Measurements from ENCODE around the gene TUBB4A.

Gene TUBB4A

GRCh38 chr19:6465663-6466062 is 36.4 kb downstream of the TUBB4A start:
- DNase-seq: no peak

GRCh38 chr19:6465006-6465405 is 37.1 kb downstream of the TUBB4A start:
- no peak for DNase-seq

DNA sequence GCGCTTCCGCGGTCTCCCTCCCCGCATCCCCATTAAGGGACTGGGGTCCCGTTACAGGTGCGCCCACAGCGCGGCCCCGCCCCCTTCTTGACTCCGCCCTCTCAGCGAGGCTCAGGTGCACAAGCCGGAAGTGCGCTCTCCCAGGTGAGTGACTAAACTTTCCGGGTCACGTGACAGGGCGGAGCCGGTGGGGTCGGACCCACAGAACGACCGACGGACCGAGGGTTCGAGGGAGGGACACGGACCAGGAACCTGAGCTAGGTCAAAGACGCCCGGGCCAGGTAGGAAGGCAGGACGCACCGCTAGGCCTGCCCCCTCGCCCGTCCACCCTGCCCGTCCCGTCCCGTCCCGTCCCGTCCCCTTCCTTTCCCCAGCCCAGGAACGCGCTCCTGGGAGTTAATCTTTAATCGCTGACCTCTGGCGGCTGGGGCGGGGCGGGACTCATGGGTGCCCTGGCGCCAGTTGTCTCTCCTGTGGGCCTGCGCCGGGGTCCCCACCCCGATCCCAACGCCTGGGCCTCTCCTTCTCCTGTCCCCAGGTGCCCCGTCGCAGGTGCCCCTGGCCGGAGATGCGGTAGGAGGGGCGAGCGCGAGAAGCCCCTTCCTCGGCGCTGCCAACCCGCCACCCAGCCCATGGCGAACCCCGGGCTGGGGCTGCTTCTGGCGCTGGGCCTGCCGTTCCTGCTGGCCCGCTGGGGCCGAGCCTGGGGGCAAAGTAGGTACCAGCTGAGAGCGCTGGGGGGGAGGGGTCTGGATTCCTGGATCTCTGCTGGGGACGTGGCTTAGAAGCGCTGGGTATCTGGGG is 37.8 kb downstream of the TUBB4A start, which contains the start of gene CRB3:
Gene CRB3, plus strand, starts transcription at position 202 of the 804 bp plus-strand sequence. Its CDS starts 431 bp downstream, at position 633.
- no peak for DNase-seq

DNA sequence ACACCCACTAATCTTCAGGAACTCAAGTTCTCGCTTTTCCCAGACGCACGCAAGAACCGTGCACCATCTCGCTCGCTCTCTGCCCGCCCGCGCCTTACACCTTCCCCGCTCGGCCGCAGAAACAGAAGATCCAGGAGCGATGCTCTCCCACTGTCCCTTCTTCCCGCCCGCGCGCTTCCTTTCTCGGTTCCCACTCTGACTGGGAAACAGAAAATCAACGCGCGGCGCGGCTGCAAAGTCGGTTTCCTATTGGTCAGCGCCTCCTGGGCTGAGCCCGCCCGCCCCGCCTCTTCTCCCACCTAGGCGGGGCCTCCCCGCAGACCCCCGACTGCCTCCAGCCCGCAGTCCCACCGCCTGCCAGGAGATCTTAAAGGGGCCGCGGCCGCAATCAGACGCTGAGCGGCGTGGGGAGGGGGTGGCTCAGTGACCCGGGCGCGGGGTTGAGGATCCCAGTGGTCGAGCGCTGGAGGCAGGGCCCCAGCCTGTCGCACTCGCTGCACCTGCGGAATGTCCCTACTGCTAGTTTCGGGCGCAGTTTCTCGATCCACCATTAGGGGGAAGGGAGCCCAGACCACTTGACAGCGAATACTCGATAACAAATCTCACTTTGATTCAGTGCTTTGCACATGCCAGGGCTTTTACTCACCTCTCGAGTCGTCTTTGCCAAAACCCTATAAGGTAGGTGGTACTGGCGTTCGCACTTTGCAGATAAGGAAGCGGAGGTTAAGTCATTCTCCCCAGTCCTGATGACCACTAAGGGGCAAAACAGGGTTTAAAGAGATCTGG is 41.8 kb downstream of the TUBB4A start:
- peak; percentile 99 for DNase-seq

DNA sequence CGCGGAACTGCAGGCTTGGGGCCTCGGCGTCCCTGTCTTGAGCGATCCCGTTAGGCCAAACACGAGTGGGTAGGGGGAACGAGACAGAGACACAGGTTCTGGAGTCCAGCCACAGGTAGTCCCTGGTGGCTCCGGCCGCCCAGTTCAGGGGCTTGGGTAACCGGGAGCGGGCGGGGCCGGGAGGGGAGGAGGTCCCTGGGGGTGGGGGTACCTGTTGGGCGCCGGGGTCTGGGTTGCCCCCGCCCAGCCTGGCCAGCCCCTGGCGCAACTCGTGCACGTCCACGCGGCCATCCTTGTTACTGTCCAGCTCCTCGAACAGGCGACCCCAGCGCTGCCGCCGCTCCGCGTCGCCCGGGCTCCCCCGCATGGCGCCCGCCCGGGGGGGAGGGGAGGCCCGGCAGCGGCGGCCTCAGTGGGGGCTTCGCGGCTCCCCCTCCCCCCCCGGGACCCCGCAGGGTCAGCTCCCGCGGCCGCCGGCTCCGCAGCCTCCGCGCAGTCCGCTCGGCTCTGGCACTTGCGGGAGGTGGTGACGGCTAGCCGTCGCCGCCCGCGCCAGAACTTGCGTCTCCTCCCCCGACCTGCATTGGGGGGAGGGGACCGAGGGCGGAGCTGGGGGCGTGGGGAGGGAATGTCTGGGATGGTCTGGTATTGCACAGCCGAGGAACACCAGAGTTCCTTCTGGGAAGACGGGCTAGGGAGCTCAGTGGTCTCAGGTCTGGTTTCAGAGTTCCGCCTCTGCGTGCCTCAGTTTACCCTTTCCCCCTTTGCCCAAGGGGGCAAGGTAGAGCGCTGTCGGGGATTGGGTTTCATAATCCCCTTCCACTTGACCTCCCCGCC is 42.6 kb downstream of the TUBB4A start, which contains the start of gene SLC25A23:
Gene SLC25A23, minus strand, starts transcription at position 531 of the 837 bp plus-strand sequence. Its CDS starts 164 bp downstream, at position 367.
- peak; percentile 82 for DNase-seq

GRCh38 chr19:6458695-6459261 is 43.3 kb downstream of the TUBB4A start:
- DNase-seq: no peak

DNA sequence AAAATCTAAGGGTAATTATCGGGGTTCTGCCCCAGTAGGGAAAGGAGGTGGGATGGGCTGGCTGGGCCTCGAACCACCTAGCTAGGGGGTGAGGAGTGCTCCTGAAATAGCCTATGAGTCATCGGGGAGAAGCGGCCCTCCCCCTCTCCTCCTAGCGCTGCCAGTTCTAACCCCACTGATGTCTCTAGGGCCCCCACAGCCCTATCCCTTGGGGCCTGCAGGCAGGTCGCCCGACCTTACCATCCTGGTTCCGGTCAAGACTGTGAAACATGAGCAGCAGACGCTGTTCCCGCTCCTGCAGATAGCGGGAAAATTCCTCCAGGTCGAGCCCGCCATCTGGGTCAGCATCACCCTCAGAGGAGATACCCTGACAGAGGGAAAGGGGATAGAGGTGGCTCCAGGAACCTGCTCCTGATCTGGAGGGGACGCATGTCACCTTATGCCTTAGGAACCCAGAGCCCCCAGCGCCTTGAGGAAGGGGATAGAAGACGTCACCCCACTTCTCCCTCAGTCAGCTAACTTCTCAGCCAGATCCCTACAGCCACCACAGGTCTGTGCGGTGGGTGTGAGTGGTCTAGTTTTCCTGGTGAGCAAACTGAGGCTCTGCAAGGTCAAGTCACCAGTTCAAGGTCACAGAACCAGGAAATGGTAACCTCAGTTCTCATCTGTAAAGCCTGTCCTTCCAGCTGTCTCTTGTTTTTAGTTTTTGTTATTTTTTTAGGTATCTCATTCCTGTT is 44.0 kb downstream of the TUBB4A start:
- DNase-seq: no peak

- DNase-seq: no peak
Observed at GRCh38 chr19:6455924-6456323, 46.2 kb downstream of the TUBB4A start.

DNA sequence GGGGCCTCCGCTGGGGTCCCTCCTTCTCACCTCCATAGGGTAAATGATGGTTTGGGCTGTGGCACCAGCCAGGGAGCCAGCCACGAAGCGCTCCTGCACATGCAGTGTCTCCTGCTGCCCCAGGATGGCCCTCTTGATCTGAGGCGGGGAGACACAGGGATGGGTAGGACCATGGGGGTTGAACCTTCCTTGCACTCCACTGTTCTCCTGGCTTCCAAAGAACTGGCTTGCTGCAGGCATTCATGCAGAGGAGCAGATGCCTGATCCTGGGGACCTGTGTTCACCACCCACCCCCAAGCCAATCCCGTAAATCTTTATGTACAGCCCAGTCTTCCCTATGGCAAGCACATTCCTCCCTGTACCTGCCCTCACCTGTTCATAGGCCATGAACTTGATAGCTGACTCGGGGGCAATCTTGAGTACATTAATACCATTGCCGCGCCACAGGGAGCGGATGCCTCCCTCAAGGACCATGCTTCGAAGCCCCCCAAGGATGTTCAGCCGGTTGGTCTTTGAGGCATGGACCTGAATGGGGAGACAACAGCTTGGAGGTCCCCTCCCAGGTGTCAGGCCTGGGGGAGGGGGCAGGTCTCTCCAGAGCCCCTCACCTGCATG is 48.1 kb downstream of the TUBB4A start:
- DNase-seq: no peak

GRCh38 chr19:6452899-6453298 is 49.2 kb downstream of the TUBB4A start:
- no peak for DNase-seq

GRCh38 chr19:6452223-6452614 is 49.9 kb downstream of the TUBB4A start:
- no peak for DNase-seq

DNA sequence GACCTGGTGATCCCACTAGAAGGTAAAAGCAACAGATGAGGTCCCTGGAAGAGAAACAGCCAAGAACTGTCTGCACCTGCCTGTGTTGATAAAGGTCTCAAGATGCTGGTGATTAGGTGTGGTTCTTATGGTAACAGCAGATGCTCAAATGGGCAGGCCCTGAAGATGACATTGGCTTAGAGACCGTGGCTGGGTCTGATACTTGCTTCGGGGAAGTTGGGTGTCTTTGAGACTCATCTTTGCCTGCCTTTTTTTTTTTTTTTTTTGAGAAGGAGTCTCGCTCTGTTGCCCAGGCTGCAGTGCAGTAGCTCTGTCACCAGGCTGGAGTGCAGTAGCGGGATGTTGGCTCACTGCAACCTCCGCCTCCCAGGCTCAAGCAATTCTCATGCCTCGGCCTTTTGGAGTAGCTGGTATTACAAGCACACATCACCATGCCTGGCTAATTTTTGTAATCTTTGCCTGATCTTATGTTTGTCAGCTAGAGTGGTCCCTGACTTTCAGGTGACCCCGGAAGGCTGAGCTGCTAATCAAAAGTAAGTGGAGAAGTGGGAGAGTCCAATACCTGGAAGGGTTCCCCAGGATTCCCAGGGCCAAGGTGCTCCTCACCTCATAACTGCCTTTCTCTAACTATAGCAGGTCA is 50.4 kb downstream of the TUBB4A start:
- no peak for DNase-seq

DNA sequence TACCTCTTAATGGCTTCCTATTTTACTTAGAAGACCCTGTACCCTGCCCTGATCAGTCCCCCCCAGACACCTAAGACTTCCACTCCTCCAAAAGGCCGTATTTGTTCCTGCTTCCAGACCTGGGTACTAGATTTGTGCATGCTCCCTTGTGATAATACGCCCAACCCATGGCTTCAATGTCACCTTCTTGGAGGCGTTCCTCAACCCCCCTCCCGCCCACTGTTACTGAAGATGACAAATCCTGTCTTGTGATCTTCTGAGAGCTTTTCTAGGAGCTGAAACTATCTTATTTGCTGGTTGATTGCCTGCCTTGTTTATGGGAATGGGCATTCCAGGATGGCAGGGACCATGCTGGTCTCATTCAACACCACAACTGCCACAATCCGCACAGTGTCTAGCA is 51.9 kb downstream of the TUBB4A start:
- DNase-seq: no peak

DNA sequence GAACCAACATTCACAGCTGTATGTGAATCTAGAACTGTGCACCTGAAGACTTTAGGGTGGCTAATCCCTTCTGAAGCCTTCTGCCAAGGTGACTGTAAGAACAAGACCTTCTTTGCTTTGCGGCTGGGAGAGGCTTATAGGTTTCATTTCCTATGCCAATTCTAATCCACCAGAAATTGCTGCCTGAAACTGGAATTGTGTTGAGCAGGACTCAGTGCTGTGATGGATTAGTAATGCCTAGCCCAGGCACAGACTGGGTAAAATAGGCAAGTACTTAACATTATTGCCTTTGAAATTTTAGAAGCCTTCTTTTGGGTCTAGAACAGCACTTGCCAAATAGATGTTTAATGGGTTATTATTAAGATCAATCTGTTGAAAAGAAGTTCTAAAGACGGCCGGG is 54.1 kb downstream of the TUBB4A start:
- DNase-seq: no peak

GRCh38 chr19:6446452-6446851 is 55.7 kb downstream of the TUBB4A start:
- no peak for DNase-seq
